ENCODE measurements around the gene PNMT. TPM values are rescaled to one million over a fixed set of nuclear protein-coding genes. Genes with fewer than 3 reads are reported as not detected.

The PNMT gene
- total RNA-seq, 3 donors from 2014 or later (not counting 1 experiment from before 2014, with no cell fraction given): 1.2 to 2.5 (median 2.2) TPM

- Mint-ChIP-seq H3K4me3 (no peak overlapping the region), H3K27me3 (ENCODE audit: low read depth in 2 of 2) (peaks cover 0 to 10% of the 10 kb centered on the region in 2 donors), H3K36me3 (no peaks in the 10 kb centered on the region), H3K27ac (peak overlapping the region; percentile 86 to 92), H3K4me1 (peaks cover 34 to 47% of the 10 kb centered on the region in 2 donors), H3K9me3 (no peaks in the 10 kb centered on the region)
- peaks cover 46% of the 10 kb centered on the region for H3K4me1 ChIP-seq (ENCODE audit: control insufficient read depth, insufficient read depth, low read length)
- no peak for ATAC-seq
- H3K27me3 ChIP-seq (ENCODE audit: control insufficient read depth, insufficient read depth, low read length): no peaks in the 10 kb centered on the region
- no peak overlapping the region for H3K4me3 ChIP-seq (ENCODE audit: low read length)
- TF ChIP-seq CTCF (IDR thresholded peaks at IDR 0.05): no peak
- H3K27ac ChIP-seq (ENCODE audit: low read length): no peak overlapping the region
- H3K36me3 ChIP-seq (ENCODE audit: control insufficient read depth, insufficient read depth, low read length): no peaks in the 10 kb centered on the region
- H3K9me3 ChIP-seq (ENCODE audit: control insufficient read depth, insufficient read depth, low read length): no peaks in the 10 kb centered on the region
- WGBS (ENCODE audit: insufficient coverage): 91% methylated on average over 8 of the region's 8 CpGs
- intact Hi-C loops (cut with micrococcal nuclease): loop anchor here (2.0 to 5.0 kb wide), 3 partner anchors 13 to 117 kb away; no protein-coding TSS in a partner anchor
- DNase-seq: no peak
These were observed 32.6 kb upstream of the PNMT start for GRCh38 chr17:39635614-39636176.

GRCh38 chr17:39636587-39636926 lies 31.7 kb upstream of the PNMT start:
- peak overlapping the region; percentile 97 for H3K27ac ChIP-seq (ENCODE audit: low read length)
- DNase-seq (no peak), ATAC-seq (no peak)
- H3K9me3 ChIP-seq (ENCODE audit: control insufficient read depth, insufficient read depth, low read length): no peaks in the 10 kb centered on the region
- no peaks in the 10 kb centered on the region for H3K9me3 Mint-ChIP-seq
- H3K36me3 Mint-ChIP-seq: no peaks in the 10 kb centered on the region
- no peaks in the 10 kb centered on the region for H3K27me3 ChIP-seq (ENCODE audit: control insufficient read depth, insufficient read depth, low read length)
- H3K4me1 ChIP-seq (ENCODE audit: control insufficient read depth, insufficient read depth, low read length): peaks cover 54% of the 10 kb centered on the region
- no peaks in the 10 kb centered on the region for H3K36me3 ChIP-seq (ENCODE audit: control insufficient read depth, insufficient read depth, low read length)
- peak overlapping the region; percentile 86 for H3K4me3 ChIP-seq (ENCODE audit: low read length)
- peaks cover 42 to 55% of the 10 kb centered on the region in 2 donors for H3K4me1 Mint-ChIP-seq
- intact Hi-C loops (cut with micrococcal nuclease): loop anchor here (2.0 to 5.0 kb wide), 3 partner anchors 14 to 116 kb away; no protein-coding TSS in a partner anchor
- peaks cover 0 to 4% of the 10 kb centered on the region in 2 donors for H3K27me3 Mint-ChIP-seq (ENCODE audit: low read depth in 2 of 2)
- peak overlapping the region; percentile 86 to 92 for H3K27ac Mint-ChIP-seq
- TF ChIP-seq CTCF (IDR thresholded peaks at IDR 0.05): no peak
- WGBS (ENCODE audit: insufficient coverage): 26% methylated on average over 5 of the region's 6 CpGs
- H3K4me3 Mint-ChIP-seq: peak overlapping the region; percentile 95

GRCh38 chr17:39636927-39637736 lies 31.1 kb upstream of the PNMT start, which contains the start of gene STARD3:
Gene STARD3, plus strand, starts transcription at chr17:39637144. Its CDS starts 16,388 bp downstream, at chr17:39653532.
- H3K36me3 ChIP-seq (ENCODE audit: control insufficient read depth, insufficient read depth, low read length): no peaks in the 10 kb centered on the region
- no peak for TF ChIP-seq CTCF (IDR thresholded peaks at IDR 0.05)
- H3K36me3 Mint-ChIP-seq: no peaks in the 10 kb centered on the region
- H3K4me3 Mint-ChIP-seq: peak within 1 kb of the TSS; percentile 95
- no peaks in the 10 kb centered on the region for H3K27me3 ChIP-seq (ENCODE audit: control insufficient read depth, insufficient read depth, low read length)
- intact Hi-C loops (cut with micrococcal nuclease): loop anchor here (2.0 to 5.0 kb wide), 3 partner anchors 14 to 115 kb away; no protein-coding TSS in a partner anchor
- H3K4me1 Mint-ChIP-seq: peaks cover 48 to 61% of the 10 kb centered on the region in 2 donors
- H3K27ac Mint-ChIP-seq: peak within 1 kb of the TSS; percentile 86 to 92
- under 1% methylated on average over 69 of the region's 69 CpGs for WGBS (ENCODE audit: insufficient coverage)
- no peaks in the 10 kb centered on the region for H3K9me3 ChIP-seq (ENCODE audit: control insufficient read depth, insufficient read depth, low read length)
- H3K4me3 ChIP-seq (ENCODE audit: low read length): peak within 1 kb of the TSS; percentile 86
- H3K27me3 Mint-ChIP-seq (ENCODE audit: low read depth in 2 of 2): no peaks in the 10 kb centered on the region
- peak within 1 kb of the TSS; percentile 97 for H3K27ac ChIP-seq (ENCODE audit: low read length)
- DNase-seq (peak; percentile 87 to 95), ATAC-seq (peak; percentile 91 to 95 (median 92))
- H3K4me1 ChIP-seq (ENCODE audit: control insufficient read depth, insufficient read depth, low read length): peaks cover 60% of the 10 kb centered on the region
- H3K9me3 Mint-ChIP-seq: no peaks in the 10 kb centered on the region
